MCF 10A (cell line): Measurements from ENCODE around the gene PDE4D. TPM values are rescaled to one million over a fixed set of nuclear protein-coding genes. Genes with fewer than 3 reads are reported as not detected.
"Not testable (repeated sequence)": the region's sequence is repeated elsewhere in the genome, so short reads cannot be mapped to it uniquely, and the experiment has no call there.

Experiments
- BruUV-seq: library from RNA; stranded (reverse); fragments of 400-500 nt; replicated peaks from 2 replicates; lab custom pipeline; 2021; lab: Mats Ljungman, UMichigan
- CTCF ChIA-PET: fragments of 300-600 bp; sonication (Branson Sonifier 250); formaldehyde crosslinking; extraction: SDS; loops from one replicate; lab custom pipeline; 2021; ENCODE audit warnings: antibody characterized with exemption, inconsistent platforms; lab: Yijun Ruan, JAX
- POLR2A ChIA-PET: fragments of 300-600, 350-650 bp; sonication (Branson Sonifier 250); formaldehyde crosslinking; extraction: SDS; loops from one replicate; lab custom pipeline; 2020; ENCODE audit warnings: antibody characterized with exemption, inconsistent platforms; lab: Yijun Ruan, JAX
- DNase-seq: peaks from one replicate; pipeline ENCODE4 v3.0.0-alpha.2; 2018; ENCODE audit not compliant: unreplicated experiment
- H3K27ac Mint-ChIP-seq: one replicate; pipeline ENCODE4 v1.8.0; 2022; ENCODE audit warnings: mild to moderate bottlenecking, low read depth, mixed read lengths; ENCODE audit not compliant: unreplicated experiment
- H3K27me3 Mint-ChIP-seq: one replicate; pipeline ENCODE4 v1.8.0; 2022; ENCODE audit warnings: mixed read lengths; ENCODE audit not compliant: insufficient read depth, unreplicated experiment
- H3K36me3 Mint-ChIP-seq: one replicate; pipeline ENCODE4 v1.8.0; 2022; ENCODE audit warnings: mild to moderate bottlenecking, moderate library complexity, mixed read lengths; ENCODE audit not compliant: insufficient read depth, unreplicated experiment
- H3K4me1 Mint-ChIP-seq: one replicate; pipeline ENCODE4 v1.8.0; 2022; ENCODE audit warnings: mixed read lengths; ENCODE audit not compliant: insufficient read depth, unreplicated experiment
- H3K4me3 Mint-ChIP-seq: one replicate; pipeline ENCODE4 v1.8.0; 2022; ENCODE audit warnings: mild to moderate bottlenecking, moderate library complexity, mixed read lengths; ENCODE audit not compliant: unreplicated experiment
- H3K9me3 Mint-ChIP-seq: one replicate; pipeline ENCODE4 v1.8.0; 2022; ENCODE audit warnings: mixed read lengths; ENCODE audit not compliant: unreplicated experiment
- CTCF ChIP-seq: fragments of 200-600 bp; IDR thresholded peaks from one replicate; pipeline ENCODE4 v1.8.0; 2022; ENCODE audit warnings: antibody characterized with exemption, mild to moderate bottlenecking; ENCODE audit not compliant: unreplicated experiment
- intact Hi-C: fragments of 100-400 bp; cut with micrococcal nuclease; formaldehyde crosslinking; loops from 2 replicates; pipeline ENCODE4 v1.14.1; 2022
- total RNA-seq: library from RNA; stranded (reverse); gene quantifications from 2 replicates; pipeline ENCODE4 v1.2.3, GENCODE V29; 2022

Gene PDE4D
- total RNA-seq, 1 experiment from 2014 or later = 85.0 TPM

GRCh38 chr5:58999804-59000203 is 893.7 kb downstream of the PDE4D start:
- DNase-seq = no peak
- Mint-ChIP-seq H3K27ac (no peak overlapping the region), H3K27me3 (no peaks in the 10 kb centered on the region), H3K4me3 (no peak overlapping the region), H3K4me1 (peaks cover 24% of the 10 kb centered on the region), H3K9me3 (no peaks in the 10 kb centered on the region), H3K36me3 (peaks cover 8% of the 10 kb centered on the region)
- CTCF ChIA-PET = interaction anchor here (0.6 to 11.1 kb wide), 4 partner anchors 9 to 149 kb away, joined by 3 to 149 read pairs (median 14); no protein-coding TSS in a partner anchor
- POLR2A ChIA-PET = interaction anchor here (0.9 kb wide), 1 partner anchor 9 kb away, joined by 3 read pairs; no protein-coding TSS in a partner anchor
- intact Hi-C loops = no loop called here
- no TSS peak for BruUV-seq
- no peak for TF ChIP-seq CTCF

DNA sequence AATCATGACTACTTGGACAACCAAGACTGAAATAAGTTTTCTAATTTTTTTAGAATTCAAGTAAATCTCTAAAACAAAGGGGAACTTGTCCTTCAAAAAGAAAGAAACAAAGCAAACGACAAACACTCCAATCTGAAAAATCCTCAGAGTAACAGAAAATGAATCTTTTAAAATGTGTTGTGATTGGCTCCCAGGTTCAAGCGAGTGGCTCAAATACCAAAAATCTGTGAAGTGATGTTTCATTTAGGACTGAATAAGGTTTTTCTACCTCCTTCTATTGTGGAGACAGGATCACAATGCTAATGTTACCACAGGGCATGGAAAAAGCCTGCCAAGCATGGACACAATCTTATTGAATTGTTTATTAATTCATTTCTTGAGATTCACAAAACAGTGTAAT is 895.0 kb downstream of the PDE4D start:
- Mint-ChIP-seq H3K4me1 (peaks cover 21% of the 10 kb centered on the region), H3K36me3 (peaks cover 8% of the 10 kb centered on the region), H3K9me3 (no peaks in the 10 kb centered on the region), H3K27ac (no peak overlapping the region), H3K4me3 (no peak overlapping the region), H3K27me3 (no peaks in the 10 kb centered on the region)
- intact Hi-C loops = no loop called here
- no peak for TF ChIP-seq CTCF
- no TSS peak for BruUV-seq
- POLR2A ChIA-PET = no interaction called here
- CTCF ChIA-PET = interaction anchor here (0.6 to 11.1 kb wide), 3 partner anchors 8 to 1237 kb away, joined by 3 to 149 read pairs (median 3); no protein-coding TSS in a partner anchor
- DNase-seq = no peak

DNA sequence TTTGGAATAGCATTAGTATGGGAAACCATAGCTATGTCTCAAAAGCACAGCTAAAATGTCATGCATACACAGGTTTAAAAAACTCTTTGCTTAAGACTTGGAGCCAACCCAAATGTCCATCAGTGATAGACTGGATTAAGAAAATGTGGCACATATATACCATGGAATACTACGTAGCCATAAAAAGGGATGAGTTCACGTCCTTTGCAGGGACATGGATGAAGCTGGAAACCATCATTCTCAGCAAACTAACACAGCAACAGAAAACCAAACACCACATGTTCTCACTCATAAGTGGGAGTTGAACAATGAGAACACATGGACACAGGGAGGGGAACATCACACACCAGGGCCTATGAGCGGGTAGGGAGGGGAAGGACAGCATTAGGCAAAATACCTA is 897.7 kb downstream of the PDE4D start:
- POLR2A ChIA-PET = interaction anchor here (0.8 kb wide), 2 partner anchors 10 to 12 kb away, joined by 3 read pairs; no protein-coding TSS in a partner anchor
- H3K36me3 Mint-ChIP-seq, H3K9me3 Mint-ChIP-seq, H3K4me3 Mint-ChIP-seq, BruUV-seq, H3K4me1 Mint-ChIP-seq, H3K27ac Mint-ChIP-seq, DNase-seq, intact Hi-C loops, H3K27me3 Mint-ChIP-seq: not testable (repeated sequence)
- CTCF ChIA-PET = interaction anchor here (0.6 to 1.8 kb wide), 6 partner anchors 12 to 1107 kb away, joined by 3 to 8 read pairs (median 3); no protein-coding TSS in a partner anchor

DNA sequence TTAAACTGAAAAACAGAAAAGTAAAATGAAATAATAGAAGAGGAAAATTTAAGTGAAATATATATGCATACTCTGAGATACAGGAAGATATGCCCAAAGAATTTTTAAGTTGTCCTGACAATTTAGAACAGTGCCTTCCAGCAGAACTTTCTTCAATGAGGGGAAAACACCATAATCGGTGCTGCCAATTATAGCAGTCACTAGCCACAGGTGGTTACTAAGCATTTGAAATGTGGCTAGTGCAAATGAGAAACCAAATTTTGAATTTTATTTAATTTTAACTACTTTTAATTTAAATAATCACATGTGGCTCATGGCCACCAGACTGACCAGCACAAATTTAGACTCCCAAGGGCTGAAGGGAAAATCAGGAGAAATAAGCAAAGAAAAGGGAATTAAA is 900.1 kb downstream of the PDE4D start:
- Mint-ChIP-seq H3K36me3 (peaks cover 11% of the 10 kb centered on the region), H3K9me3 (no peaks in the 10 kb centered on the region), H3K4me1 (no peaks in the 10 kb centered on the region), H3K4me3 (no peak overlapping the region), H3K27ac (no peak overlapping the region), H3K27me3 (no peaks in the 10 kb centered on the region)
- ChIA-PET CTCF (no interaction called here), POLR2A (no interaction called here)
- intact Hi-C loops = no loop called here
- no peak for DNase-seq
- TF ChIP-seq CTCF = no peak
- no TSS peak for BruUV-seq
